Stimulated activated CD8-positive, alpha-beta memory T cell treated with anti-CD3 and anti-CD28 coated beads, Interleukin-2, amount 100 ng/mL, for 48 hours (primary cell): ENCODE results near the gene NUMB.

ENCODE experiments used
- DNase-seq, 2 donors: peaks; one replicate each; pipeline ENCODE4 v3.0.0-alpha.2; 2020; ENCODE audit warnings: low read depth in 2 of 2

NUMB gene

GRCh38 chr14:73261075-73261474, 197.3 kb downstream of the NUMB start:
- DNase-seq, result no peak

GRCh38 chr14:73260574-73260973, 197.8 kb downstream of the NUMB start:
- no peak for DNase-seq

- no peak for DNase-seq
Observed at GRCh38 chr14:73259837-73260236, 198.5 kb downstream of the NUMB start.

GRCh38 chr14:73258845-73259611, 199.3 kb downstream of the NUMB start:
- no peak for DNase-seq

- no peak for DNase-seq
Observed at GRCh38 chr14:73258076-73258475, 200.3 kb downstream of the NUMB start.

GRCh38 chr14:73255693-73256225, 202.6 kb downstream of the NUMB start:
- no peak for DNase-seq

- DNase-seq, result no peak
Observed at GRCh38 chr14:73255005-73255400, 203.3 kb downstream of the NUMB start.

GRCh38 chr14:73254247-73255004, 203.9 kb downstream of the NUMB start:
- no peak for DNase-seq

GRCh38 chr14:73253721-73254120, 204.6 kb downstream of the NUMB start:
- DNase-seq, result no peak

- no peak for DNase-seq
Observed at GRCh38 chr14:73253323-73253610, 205.1 kb downstream of the NUMB start.

- DNase-seq, result no peak
Observed at GRCh38 chr14:73252491-73253322, 205.6 kb downstream of the NUMB start.

- no peak for DNase-seq
Observed at GRCh38 chr14:73251516-73252215, 206.7 kb downstream of the NUMB start.

GRCh38 chr14:73250781-73251500, 207.4 kb downstream of the NUMB start:
- no peak for DNase-seq

GRCh38 chr14:73250317-73250713, 208.0 kb downstream of the NUMB start:
- no peak for DNase-seq

GRCh38 chr14:73249564-73250316, 208.6 kb downstream of the NUMB start:
- no peak for DNase-seq

GRCh38 chr14:73249108-73249507, 209.2 kb downstream of the NUMB start:
- no peak for DNase-seq

GRCh38 chr14:73248108-73248868, 210.1 kb downstream of the NUMB start:
- DNase-seq, result no peak

- DNase-seq, result no peak
Observed at GRCh38 chr14:73246387-73247150, 211.8 kb downstream of the NUMB start.
